Activated naive CD4-positive, alpha-beta T cell treated with anti-CD3 and anti-CD28 coated beads for 36 hours (primary cell): Measurements from ENCODE around the gene CWF19L2. TPM values are rescaled to one million over a fixed set of nuclear protein-coding genes. Genes with fewer than 3 reads are reported as not detected.
"Not testable (repeated sequence)": the region's sequence is repeated elsewhere in the genome, so short reads cannot be mapped to it uniquely, and the experiment has no call there.

Experiments
- CTCF ChIA-PET: fragments of 350-600 bp; sonication (Branson Sonifier 250); formaldehyde crosslinking; loops from one replicate; lab custom pipeline; 2021; ENCODE audit warnings: antibody characterized with exemption; lab: Charles Lee
- DNase-seq: peaks from one replicate; pipeline ENCODE4 v3.0.0-alpha.2; 2020
- H3K27ac Mint-ChIP-seq: one replicate; pipeline ENCODE4 v1.8.0; 2021; ENCODE audit warnings: mild to moderate bottlenecking, mixed read lengths
- H3K27me3 Mint-ChIP-seq: one replicate; pipeline ENCODE4 v1.8.0; 2021; ENCODE audit warnings: low read depth, mixed read lengths
- H3K36me3 Mint-ChIP-seq: one replicate; pipeline ENCODE4 v1.8.0; 2021; ENCODE audit warnings: low read depth, mixed read lengths
- H3K4me1 Mint-ChIP-seq: one replicate; pipeline ENCODE4 v1.8.0; 2021; ENCODE audit warnings: low read depth, mixed read lengths
- H3K4me3 Mint-ChIP-seq: one replicate; pipeline ENCODE4 v1.8.0; 2021; ENCODE audit warnings: mild to moderate bottlenecking, moderate library complexity, mixed read lengths
- H3K9me3 Mint-ChIP-seq: one replicate; pipeline ENCODE4 v1.8.0; 2021; ENCODE audit warnings: mixed read lengths
- intact Hi-C: fragments of 100-400 bp; cut with micrococcal nuclease; formaldehyde crosslinking; loops from one replicate; pipeline ENCODE4 v1.15.1; 2023
- total RNA-seq, 2 experiments: library from RNA; stranded (reverse); gene quantifications; one replicate each; pipeline ENCODE4 v1.2.3, GENCODE V29; 2021

Gene CWF19L2
- total RNA-seq, 2 experiments from 2014 or later, result 16.9 to 17.9 TPM

GRCh38 chr11:107413352-107413751 is 44.3 kb downstream of the CWF19L2 start:
- no peak overlapping the region for H3K27ac Mint-ChIP-seq
- CTCF ChIA-PET, result no interaction called here
- H3K27me3 Mint-ChIP-seq, result no peaks in the 10 kb centered on the region
- no peaks in the 10 kb centered on the region for H3K9me3 Mint-ChIP-seq
- intact Hi-C loops, result no loop called here
- DNase-seq, result no peak
- H3K36me3 Mint-ChIP-seq, result peaks cover 31% of the 10 kb centered on the region
- no peaks in the 10 kb centered on the region for H3K4me1 Mint-ChIP-seq
- H3K4me3 Mint-ChIP-seq, result no peak overlapping the region

DNA sequence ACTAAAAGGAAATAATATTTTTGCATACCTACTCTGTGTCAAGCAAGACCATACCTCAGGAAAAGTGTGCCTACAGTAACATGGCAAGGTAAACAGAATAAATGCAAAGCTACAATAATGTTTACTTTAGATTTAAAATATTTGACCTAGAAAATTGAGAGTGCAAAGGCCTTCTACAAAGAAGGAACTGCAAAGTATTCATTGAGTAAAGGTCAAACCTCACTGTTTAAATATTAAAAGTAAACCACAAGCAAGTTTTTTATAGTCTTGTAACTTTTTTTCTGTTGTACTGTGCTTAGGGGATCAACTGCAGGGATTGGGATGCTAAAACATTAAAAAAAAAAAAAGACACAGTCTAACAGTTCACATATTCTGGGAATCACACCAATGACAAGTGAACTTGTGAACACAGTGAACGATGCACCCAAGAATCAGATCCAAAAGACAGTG is 48.8 kb downstream of the CWF19L2 start:
- Mint-ChIP-seq H3K9me3 (peaks cover under 1% of the 10 kb centered on the region), H3K4me3 (no peak overlapping the region), H3K27me3 (no peaks in the 10 kb centered on the region), H3K27ac (no peak overlapping the region), H3K36me3 (peaks cover 39% of the 10 kb centered on the region), H3K4me1 (no peaks in the 10 kb centered on the region)
- no peak for DNase-seq
- CTCF ChIA-PET, result no interaction called here
- intact Hi-C loops, result no loop called here

DNA sequence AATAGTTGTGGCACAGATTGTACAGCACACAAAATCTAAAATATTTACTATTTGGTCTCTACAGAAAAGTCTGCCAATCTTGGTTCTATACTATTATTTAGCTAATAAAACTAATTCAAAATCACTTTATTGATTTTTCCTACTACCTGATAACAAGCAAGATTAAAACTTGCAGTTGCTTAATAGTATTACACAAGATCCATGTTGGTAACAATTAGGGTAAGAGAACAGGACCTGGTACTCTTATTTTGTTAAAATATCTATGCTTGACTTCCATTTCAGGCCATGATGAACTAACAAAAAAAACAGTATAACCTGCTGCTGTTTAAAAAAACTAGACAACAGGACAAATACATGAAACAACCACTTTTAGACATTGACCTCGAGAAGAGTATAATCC is 52.4 kb downstream of the CWF19L2 start:
- H3K27ac Mint-ChIP-seq, result no peak overlapping the region
- H3K27me3 Mint-ChIP-seq, result no peaks in the 10 kb centered on the region
- no peak overlapping the region for H3K4me3 Mint-ChIP-seq

GRCh38 chr11:107401131-107401530 is 56.5 kb downstream of the CWF19L2 start:
- H3K4me1 Mint-ChIP-seq, H3K27me3 Mint-ChIP-seq, intact Hi-C loops, H3K27ac Mint-ChIP-seq, DNase-seq, H3K4me3 Mint-ChIP-seq: not testable (repeated sequence)
- peaks cover 19% of the 10 kb centered on the region for H3K9me3 Mint-ChIP-seq
- CTCF ChIA-PET, result interaction anchor here (0.6 kb wide), 1 partner anchor 1351 kb away, joined by 3 read pairs; no protein-coding TSS in a partner anchor
- peaks cover 70% of the 10 kb centered on the region for H3K36me3 Mint-ChIP-seq

More for the DNA sequence above, 52.4 kb downstream of the CWF19L2 start:
- Mint-ChIP-seq H3K4me1 (peaks cover 3% of the 10 kb centered on the region), H3K36me3 (peaks cover 53% of the 10 kb centered on the region), H3K9me3 (peaks cover 11% of the 10 kb centered on the region)
- CTCF ChIA-PET, result interaction anchor here (0.7 kb wide), 1 partner anchor 334 kb away, joined by 3 read pairs; no protein-coding TSS in a partner anchor
- DNase-seq, result no peak
- intact Hi-C loops, result no loop called here

GRCh38 chr11:107397357-107397756 is 60.3 kb downstream of the CWF19L2 start:
- Mint-ChIP-seq H3K27me3 (no peaks in the 10 kb centered on the region), H3K4me3 (no peak overlapping the region), H3K36me3 (peaks cover 50% of the 10 kb centered on the region), H3K27ac (no peak overlapping the region), H3K4me1 (peaks cover 3% of the 10 kb centered on the region), H3K9me3 (peaks cover 11% of the 10 kb centered on the region)
- no peak for DNase-seq
- intact Hi-C loops, result no loop called here
- CTCF ChIA-PET, result no interaction called here

DNA sequence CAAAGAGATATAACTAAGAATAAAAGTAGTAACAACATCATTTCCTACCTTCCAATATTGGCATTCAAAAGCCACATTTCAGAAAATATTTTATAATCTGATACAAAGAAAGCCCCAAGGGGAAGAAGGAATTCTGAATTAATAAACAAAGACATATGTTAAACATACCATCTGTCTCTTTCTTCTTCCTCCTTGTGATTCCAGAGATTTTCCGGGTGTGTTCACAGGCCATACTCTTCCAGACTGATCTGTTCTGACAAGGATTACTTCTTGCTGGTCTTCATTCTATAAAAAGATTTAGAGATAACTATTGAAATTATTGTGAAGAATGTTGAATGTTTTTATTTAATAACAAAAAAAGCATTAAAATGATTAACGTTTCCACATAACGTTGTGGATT is 65.0 kb downstream of the CWF19L2 start:
- intact Hi-C loops, result no loop called here
- peaks cover 2% of the 10 kb centered on the region for H3K4me1 Mint-ChIP-seq
- H3K9me3 Mint-ChIP-seq, result no peaks in the 10 kb centered on the region
- no peak overlapping the region for H3K4me3 Mint-ChIP-seq
- CTCF ChIA-PET, result no interaction called here
- peaks cover 43% of the 10 kb centered on the region for H3K36me3 Mint-ChIP-seq
- no peak overlapping the region for H3K27ac Mint-ChIP-seq
- DNase-seq, result no peak
- no peaks in the 10 kb centered on the region for H3K27me3 Mint-ChIP-seq

DNA sequence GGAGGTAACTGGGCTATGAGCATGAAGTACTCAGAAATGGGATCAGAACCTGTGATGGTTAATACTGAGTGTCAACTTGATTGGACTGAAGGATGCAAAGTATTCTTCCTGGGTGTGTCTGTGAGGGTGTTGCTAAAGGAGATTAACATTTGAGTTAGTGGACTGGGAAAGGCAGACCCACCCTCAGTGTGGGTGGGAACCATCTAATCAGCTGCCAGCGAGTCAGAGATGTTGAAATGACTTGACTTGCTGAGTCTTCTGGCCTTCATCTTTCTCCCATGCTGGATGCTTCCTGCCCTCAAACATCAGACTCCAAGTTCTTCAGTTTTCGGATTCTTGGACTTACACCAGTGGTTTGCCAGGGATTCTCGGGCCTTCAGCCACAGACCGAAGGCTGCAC is 66.9 kb downstream of the CWF19L2 start:
- Mint-ChIP-seq H3K36me3 (peaks cover 45% of the 10 kb centered on the region), H3K4me1 (peaks cover 14% of the 10 kb centered on the region)
- H3K9me3 Mint-ChIP-seq, DNase-seq, H3K27ac Mint-ChIP-seq, H3K27me3 Mint-ChIP-seq, CTCF ChIA-PET, intact Hi-C loops, H3K4me3 Mint-ChIP-seq: not testable (repeated sequence)

DNA sequence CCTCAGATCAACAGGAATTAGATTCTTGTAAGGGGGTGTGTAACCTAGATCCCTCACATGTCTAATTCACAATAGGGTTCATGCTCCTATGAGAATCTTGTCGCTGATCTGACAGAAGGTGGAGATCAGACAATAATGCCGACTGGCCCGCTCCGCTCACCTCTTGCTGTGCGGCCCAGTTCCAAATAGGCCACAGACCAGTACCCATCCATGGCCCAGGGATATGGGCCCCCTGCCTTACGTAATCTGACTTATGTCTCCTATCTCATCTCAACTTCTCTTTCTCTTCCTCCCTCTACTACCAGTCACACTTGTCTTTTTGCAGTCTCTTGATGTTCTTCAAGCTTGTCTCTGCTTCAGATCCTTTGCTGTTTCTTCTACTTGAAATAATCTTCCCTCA is 70.0 kb downstream of the CWF19L2 start:
- Mint-ChIP-seq H3K36me3 (peaks cover 45% of the 10 kb centered on the region), H3K9me3 (no peaks in the 10 kb centered on the region), H3K4me3 (no peak overlapping the region), H3K4me1 (peaks cover 14% of the 10 kb centered on the region), H3K27ac (no peak overlapping the region), H3K27me3 (no peaks in the 10 kb centered on the region)
- intact Hi-C loops, result no loop called here
- CTCF ChIA-PET, result no interaction called here
- DNase-seq, result no peak

DNA sequence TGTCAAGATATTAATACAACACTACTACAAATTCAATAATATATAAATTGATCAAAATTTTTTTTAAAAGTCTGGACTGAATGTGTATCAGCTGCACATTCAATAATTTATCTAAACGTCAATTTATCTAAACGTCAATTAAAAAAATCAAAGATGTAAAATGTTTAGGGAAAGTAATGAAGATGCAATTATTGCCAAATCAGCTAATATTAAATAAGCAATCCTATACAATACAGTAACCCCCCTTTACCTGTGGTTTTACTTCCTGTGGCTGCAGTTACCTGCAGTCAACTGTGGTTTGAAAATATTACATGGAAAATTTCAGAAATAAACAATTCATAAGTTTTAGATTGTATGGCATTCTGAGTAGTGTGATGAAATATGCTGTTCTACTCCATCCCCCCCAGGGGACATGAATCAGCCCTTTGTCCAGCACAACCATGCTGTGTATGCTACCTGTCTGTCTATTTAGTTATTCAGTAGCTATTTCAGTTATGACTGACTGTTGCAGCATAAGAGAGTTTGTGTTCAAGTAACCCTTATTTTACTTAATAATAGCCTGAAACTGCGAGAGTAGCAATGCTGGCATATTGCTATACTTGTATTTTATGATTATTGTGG is 72.2 kb downstream of the CWF19L2 start:
- Mint-ChIP-seq H3K36me3 (peaks cover 41% of the 10 kb centered on the region), H3K27ac (no peak overlapping the region), H3K27me3 (no peaks in the 10 kb centered on the region), H3K4me3 (no peak overlapping the region), H3K4me1 (peaks cover 14% of the 10 kb centered on the region), H3K9me3 (no peaks in the 10 kb centered on the region)
- no peak for DNase-seq
- intact Hi-C loops, result no loop called here
- CTCF ChIA-PET, result no interaction called here

GRCh38 chr11:107384144-107384852 is 73.3 kb downstream of the CWF19L2 start:
- Mint-ChIP-seq H3K36me3 (peaks cover 35% of the 10 kb centered on the region), H3K27ac (no peak overlapping the region), H3K4me1 (peaks cover 14% of the 10 kb centered on the region), H3K9me3 (no peaks in the 10 kb centered on the region), H3K4me3 (no peak overlapping the region), H3K27me3 (no peaks in the 10 kb centered on the region)
- CTCF ChIA-PET, result no interaction called here
- DNase-seq, result no peak
- intact Hi-C loops, result no loop called here

DNA sequence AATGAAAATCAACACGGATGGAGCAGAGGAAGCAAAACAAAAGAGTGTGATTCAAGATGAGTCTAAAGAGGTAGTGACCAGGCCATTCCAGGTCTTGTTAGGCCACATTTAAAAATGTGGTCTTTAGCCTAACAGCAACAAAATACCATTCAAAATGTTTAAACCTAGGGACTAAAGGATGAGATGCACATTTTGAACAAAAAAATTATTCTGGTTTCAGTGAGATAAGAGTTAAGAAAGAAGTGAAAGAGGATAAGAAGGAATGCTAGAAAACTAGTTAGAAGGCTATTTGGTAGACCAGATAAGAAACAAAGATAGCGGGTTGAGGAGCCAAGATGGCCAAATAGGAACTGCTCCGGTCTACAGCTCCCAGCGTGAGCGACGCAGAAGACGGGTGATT is 85.2 kb downstream of the CWF19L2 start:
- peaks cover 6% of the 10 kb centered on the region for H3K4me1 Mint-ChIP-seq
- H3K27ac Mint-ChIP-seq, result peak overlapping the region; percentile 69
- no peaks in the 10 kb centered on the region for H3K9me3 Mint-ChIP-seq
- H3K27me3 Mint-ChIP-seq, result no peaks in the 10 kb centered on the region
- no peak for DNase-seq
- H3K36me3 Mint-ChIP-seq, result peaks cover 15% of the 10 kb centered on the region
- CTCF ChIA-PET, result no interaction called here
- H3K4me3 Mint-ChIP-seq, result no peak overlapping the region
- intact Hi-C loops, result no loop called here

DNA sequence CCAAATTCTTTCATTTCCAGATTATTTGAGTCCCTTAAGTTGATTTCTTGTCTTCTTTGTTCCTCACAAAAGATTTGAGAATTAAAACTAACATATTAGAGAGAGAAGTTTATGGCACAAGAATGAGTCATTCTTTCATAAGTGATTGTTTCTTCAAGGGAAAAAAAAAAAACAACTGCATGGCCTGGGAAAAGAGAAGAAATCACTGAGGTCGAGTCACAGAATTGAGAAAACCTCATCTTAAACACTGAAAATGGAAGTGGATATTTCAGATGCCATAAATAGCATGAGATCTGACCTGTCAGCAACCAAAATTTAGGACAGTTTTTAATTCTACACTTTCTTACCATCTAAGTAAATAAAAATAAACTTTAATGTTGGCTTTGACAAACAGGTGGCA is 87.2 kb downstream of the CWF19L2 start:
- Mint-ChIP-seq H3K4me1 (peaks cover 6% of the 10 kb centered on the region), H3K4me3 (no peak overlapping the region), H3K9me3 (no peaks in the 10 kb centered on the region), H3K27ac (no peak overlapping the region), H3K27me3 (no peaks in the 10 kb centered on the region), H3K36me3 (peaks cover 15% of the 10 kb centered on the region)
- intact Hi-C loops, result no loop called here
- CTCF ChIA-PET, result no interaction called here
- DNase-seq, result no peak

GRCh38 chr11:107359701-107360100 is 97.9 kb downstream of the CWF19L2 start:
- peaks cover 44% of the 10 kb centered on the region for H3K36me3 Mint-ChIP-seq
- peaks cover 3% of the 10 kb centered on the region for H3K4me1 Mint-ChIP-seq
- H3K9me3 Mint-ChIP-seq, result peaks cover 3% of the 10 kb centered on the region
- no peak overlapping the region for H3K27ac Mint-ChIP-seq
- no peaks in the 10 kb centered on the region for H3K27me3 Mint-ChIP-seq
- intact Hi-C loops, result no loop called here
- DNase-seq, result no peak
- CTCF ChIA-PET, result no interaction called here
- H3K4me3 Mint-ChIP-seq, result no peak overlapping the region
